PFSK-1 (cell line): ENCODE results near the gene IL36A.

ENCODE experiments used
- FOXP2 ChIP-seq: optimal IDR thresholded peaks from 2 replicates; pipeline ENCODE3; 2011; ENCODE audit warnings: borderline replicate concordance, control low read depth, inconsistent platforms; ENCODE audit not compliant: insufficient read depth; ENCODE audit errors: extremely low read length, extremely low read depth
- POLR2AphosphoS5 ChIP-seq: IDR thresholded peaks from 2 replicates; pipeline ENCODE4 v1.6.1; 2012; ENCODE audit warnings: low read depth, mild to moderate bottlenecking, control low read depth, low read length, moderate library complexity
- SIN3A ChIP-seq: IDR thresholded peaks from 2 replicates; pipeline ENCODE4 v1.6.1; 2012; ENCODE audit warnings: mild to moderate bottlenecking, low read length, moderate library complexity, borderline replicate concordance; ENCODE audit not compliant: insufficient read depth
- TAF1 ChIP-seq: IDR thresholded peaks from 2 replicates; pipeline ENCODE4 v1.6.1; 2012; ENCODE audit warnings: low read length, control low read depth, borderline replicate concordance; ENCODE audit not compliant: insufficient read depth
- TF ChIP-seq, protein P1 (sequence below), 2 experiments: IDR thresholded peaks; 2 replicates each; pipeline versions ENCODE4 v1.6.1 to v1.8.0; 2011 to 2012; ENCODE audit warnings: low read depth in 2 of 2, low read length in 2 of 2, control low read depth in 1 of 2, inconsistent platforms in 1 of 2, mild to moderate bottlenecking in 1 of 2, moderate library complexity in 1 of 2; ENCODE audit not compliant: insufficient read depth in 1 of 2

The IL36A gene

DNA sequence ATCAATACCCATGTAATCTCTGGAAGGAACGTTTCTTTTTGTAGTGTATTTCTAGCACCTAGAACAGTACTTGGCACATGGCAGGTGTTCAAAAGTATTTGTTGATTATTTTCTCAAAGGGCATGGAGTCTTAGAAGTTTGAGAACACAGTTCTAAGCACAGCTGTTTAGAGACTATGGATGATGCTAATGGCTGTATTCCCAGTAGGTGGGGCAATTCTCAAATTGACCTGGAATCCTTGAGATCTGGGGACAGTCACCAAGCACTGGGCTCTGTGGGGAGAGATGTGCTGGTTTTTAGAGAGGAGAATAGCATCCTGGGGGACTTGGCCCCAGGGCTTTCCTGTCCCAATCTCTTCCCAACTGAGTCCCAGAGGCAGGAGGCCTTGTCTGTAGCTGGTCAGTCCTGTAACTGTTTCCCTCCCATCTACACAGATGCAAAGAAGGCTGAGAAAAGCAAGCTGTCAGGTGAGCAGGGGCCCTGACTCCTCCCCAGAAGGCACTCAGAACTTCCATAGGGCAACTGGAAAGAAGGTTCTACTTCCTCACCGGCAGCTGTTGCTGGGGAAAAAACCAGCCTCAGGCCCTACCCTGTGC, 44.9 kb upstream of the IL36A start:
- TF ChIP-seq, protein P1, sequence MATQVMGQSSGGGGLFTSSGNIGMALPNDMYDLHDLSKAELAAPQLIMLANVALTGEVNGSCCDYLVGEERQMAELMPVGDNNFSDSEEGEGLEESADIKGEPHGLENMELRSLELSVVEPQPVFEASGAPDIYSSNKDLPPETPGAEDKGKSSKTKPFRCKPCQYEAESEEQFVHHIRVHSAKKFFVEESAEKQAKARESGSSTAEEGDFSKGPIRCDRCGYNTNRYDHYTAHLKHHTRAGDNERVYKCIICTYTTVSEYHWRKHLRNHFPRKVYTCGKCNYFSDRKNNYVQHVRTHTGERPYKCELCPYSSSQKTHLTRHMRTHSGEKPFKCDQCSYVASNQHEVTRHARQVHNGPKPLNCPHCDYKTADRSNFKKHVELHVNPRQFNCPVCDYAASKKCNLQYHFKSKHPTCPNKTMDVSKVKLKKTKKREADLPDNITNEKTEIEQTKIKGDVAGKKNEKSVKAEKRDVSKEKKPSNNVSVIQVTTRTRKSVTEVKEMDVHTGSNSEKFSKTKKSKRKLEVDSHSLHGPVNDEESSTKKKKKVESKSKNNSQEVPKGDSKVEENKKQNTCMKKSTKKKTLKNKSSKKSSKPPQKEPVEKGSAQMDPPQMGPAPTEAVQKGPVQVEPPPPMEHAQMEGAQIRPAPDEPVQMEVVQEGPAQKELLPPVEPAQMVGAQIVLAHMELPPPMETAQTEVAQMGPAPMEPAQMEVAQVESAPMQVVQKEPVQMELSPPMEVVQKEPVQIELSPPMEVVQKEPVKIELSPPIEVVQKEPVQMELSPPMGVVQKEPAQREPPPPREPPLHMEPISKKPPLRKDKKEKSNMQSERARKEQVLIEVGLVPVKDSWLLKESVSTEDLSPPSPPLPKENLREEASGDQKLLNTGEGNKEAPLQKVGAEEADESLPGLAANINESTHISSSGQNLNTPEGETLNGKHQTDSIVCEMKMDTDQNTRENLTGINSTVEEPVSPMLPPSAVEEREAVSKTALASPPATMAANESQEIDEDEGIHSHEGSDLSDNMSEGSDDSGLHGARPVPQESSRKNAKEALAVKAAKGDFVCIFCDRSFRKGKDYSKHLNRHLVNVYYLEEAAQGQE (IDR thresholded peaks at IDR 0.05; ENCODE audit: insufficient read depth in 1 of 2, low read depth in 2 of 2, low read length in 2 of 2), result no peak
- TF ChIP-seq FOXP2, result no peak
- TF ChIP-seq TAF1, result no peak
- TF ChIP-seq SIN3A, result no peak
- TF ChIP-seq POLR2AphosphoS5, result no peak

DNA sequence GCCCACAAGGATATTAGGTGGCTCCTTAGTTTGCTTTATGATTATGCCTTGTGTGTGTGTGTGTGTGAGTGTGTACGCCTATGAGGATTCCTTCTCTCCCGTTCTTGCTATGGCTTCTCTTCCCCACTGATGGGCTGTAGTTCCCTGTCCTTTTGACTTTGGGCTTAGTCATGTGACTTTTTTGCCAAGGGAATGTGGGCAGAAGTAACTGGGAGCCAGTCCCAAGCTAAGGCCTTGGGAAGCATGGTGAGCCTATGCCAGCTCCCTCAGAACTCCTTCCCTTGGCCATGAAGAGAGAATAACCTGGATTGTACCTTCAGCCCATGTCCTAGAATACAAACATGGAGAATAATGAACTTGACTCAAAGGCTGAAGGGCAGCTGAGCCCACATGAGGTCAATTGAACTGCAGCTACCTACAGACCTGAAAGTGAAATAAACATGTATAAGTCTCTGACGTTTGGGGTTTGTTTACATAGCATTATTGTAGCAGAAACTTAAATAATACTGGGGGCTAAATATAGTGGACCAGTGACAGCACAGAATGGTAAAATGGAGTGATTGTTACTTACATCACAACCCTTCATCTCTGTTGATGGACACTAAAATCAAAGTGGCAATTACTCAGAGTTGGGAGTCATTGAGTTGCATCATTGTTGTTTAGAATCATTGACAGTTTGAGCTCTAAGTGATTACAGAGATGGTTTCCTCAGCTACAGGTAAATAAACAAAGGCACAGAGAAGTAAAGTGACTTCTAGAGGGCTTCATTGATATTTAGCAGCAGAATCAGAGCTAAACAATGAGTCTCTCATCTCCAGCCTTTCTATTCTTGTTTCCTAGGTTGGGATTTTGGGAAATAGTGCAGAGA, 42.7 kb upstream of the IL36A start:
- TF ChIP-seq TAF1 (no peak), SIN3A (no peak), POLR2AphosphoS5 (no peak), FOXP2 (no peak)
- TF ChIP-seq, protein P1 (IDR thresholded peaks at IDR 0.05; ENCODE audit: insufficient read depth in 1 of 2, low read depth in 2 of 2, low read length in 2 of 2), result no peak

DNA sequence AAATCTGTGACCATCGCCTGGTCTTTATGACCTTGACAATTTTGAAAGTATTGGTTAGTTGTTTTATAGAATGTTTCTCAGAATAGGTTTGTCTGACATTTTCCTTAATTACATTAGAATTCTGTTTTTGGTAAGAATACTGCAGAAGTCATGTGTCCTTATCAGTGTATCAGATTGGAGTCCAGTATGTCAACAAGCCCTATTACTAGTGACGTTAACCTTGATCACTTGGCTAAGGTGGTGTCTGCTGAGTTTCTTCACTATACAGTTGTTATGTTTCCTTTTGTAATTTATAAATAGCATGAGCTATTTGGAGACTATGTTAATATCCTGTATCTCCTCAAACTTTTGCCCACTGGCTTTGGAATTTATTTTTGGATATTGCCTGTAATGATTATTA, 38.2 kb upstream of the IL36A start:
- TF ChIP-seq POLR2AphosphoS5 (no peak), TAF1 (no peak), FOXP2 (no peak), SIN3A (no peak)
- TF ChIP-seq, protein P1 (IDR thresholded peaks at IDR 0.05; ENCODE audit: insufficient read depth in 1 of 2, low read depth in 2 of 2, low read length in 2 of 2), result no peak

DNA sequence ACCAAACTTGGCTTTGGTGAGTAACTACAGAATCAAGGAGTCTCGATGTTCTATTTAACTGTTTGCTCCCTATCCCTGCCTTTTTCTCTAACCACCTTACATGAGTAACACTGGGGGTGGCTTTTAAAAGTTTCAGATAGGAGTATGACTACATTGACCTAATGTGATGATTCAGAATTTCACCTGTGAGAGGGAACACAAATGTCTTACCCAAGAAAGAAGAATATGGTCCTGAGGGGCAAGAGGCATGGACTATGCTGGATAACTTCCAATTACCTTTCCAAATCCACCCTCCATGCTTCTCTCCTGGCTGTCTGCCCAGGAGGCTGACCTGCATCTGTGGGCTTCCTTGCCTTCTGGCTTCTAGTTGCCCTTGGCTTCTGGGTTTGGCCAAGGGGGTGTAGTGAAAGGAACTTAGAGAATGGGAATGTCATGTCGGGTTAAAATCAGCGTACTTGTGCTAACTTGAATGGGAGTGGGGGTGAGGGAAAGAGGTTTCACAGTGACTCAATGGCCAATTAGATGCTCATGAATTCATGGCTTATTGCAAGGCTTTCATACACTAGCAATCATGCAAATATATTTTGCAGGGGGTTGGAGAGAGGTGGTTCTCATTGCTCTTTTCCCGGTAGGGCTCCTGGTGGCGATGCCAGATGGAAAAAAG, 32.7 kb upstream of the IL36A start:
- TF ChIP-seq, protein P1 (IDR thresholded peaks at IDR 0.05; ENCODE audit: insufficient read depth in 1 of 2, low read depth in 2 of 2, low read length in 2 of 2), result no peak

DNA sequence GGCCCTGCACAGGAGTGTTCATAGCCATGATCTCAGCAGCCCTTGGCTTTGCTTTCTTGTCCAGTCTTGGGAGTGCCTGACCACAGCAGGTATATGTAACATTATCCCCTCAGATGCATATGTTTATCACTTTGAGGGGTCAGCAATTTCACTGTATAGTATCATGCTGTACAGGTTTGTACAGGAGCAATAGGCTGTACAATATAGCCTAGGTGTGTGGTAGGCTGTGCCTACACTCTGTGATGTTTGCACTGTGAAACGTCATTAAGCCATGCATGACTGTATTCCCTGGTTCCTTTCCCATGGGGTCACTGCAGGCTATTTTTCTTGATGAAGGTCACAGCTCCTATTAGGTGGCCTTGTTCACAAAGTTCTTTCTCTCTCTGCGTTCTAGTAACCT, 32.1 kb upstream of the IL36A start:
- no peak for TF ChIP-seq POLR2AphosphoS5
- TF ChIP-seq TAF1, result no peak
- TF ChIP-seq FOXP2, result no peak
- TF ChIP-seq, protein P1 (IDR thresholded peaks at IDR 0.05; ENCODE audit: insufficient read depth in 1 of 2, low read depth in 2 of 2, low read length in 2 of 2), result no peak
- no peak for TF ChIP-seq SIN3A
